Measurements from ENCODE around the gene ZSCAN26.
"Not testable (repeated sequence)": the region's sequence is repeated elsewhere in the genome, so short reads cannot be mapped to it uniquely, and the experiment has no call there.

- not testable (repeated sequence) for TF ChIP-seq POLR2A (IDR thresholded peaks at IDR 0.05; ENCODE audit: low read depth, low read length); ELK1 (IDR thresholded peaks at IDR 0.05; ENCODE audit: borderline replicate concordance, low read depth, low read length); CTCF (conservative IDR thresholded peaks at IDR 0.05; ENCODE audit: low read depth, low read length); BHLHE40 (IDR thresholded peaks at IDR 0.05; ENCODE audit: low read depth, low read length); NFE2L2 (IDR thresholded peaks at IDR 0.05; ENCODE audit: low read depth, low read length)
These were observed 39.4 kb downstream of the ZSCAN26 start for GRCh38 chr6:28306363-28306762.

Measured in IMR-90 (cell line).